ENCODE measurements around the gene LINC00237.
A peak's percentile ranks its signal among the peaks of the same experiment; 100 is the strongest.

Gene LINC00237

GRCh38 chr20:21126581-21126870, 20.4 kb upstream of the LINC00237 start:
- peak overlapping the region; percentile 89 for H3K4me3 ChIP-seq (ENCODE audit: low read depth, low read length)
- no peak for DNase-seq (ENCODE audit: low read depth)

- peak within 1 kb of the TSS; percentile 89 for H3K4me3 ChIP-seq (ENCODE audit: low read depth, low read length)
- peak; percentile 80 for DNase-seq (ENCODE audit: low read depth)
Measured at GRCh38 chr20:21125849-21126580, 19.9 kb upstream of the LINC00237 start, which contains the start of gene KIZ. Gene KIZ, plus strand, starts transcription at chr20:21126082. Its CDS starts 34 bp downstream, at chr20:21126116.

GRCh38 chr20:21125072-21125848, 19.1 kb upstream of the LINC00237 start:
- no peak for DNase-seq (ENCODE audit: low read depth)
- H3K4me3 ChIP-seq (ENCODE audit: low read depth, low read length): peak overlapping the region; percentile 89

- H3K4me3 ChIP-seq (ENCODE audit: low read depth, low read length): no peak overlapping the region
- no peak for DNase-seq (ENCODE audit: low read depth)
Measured at GRCh38 chr20:21124190-21124589, 18.0 kb upstream of the LINC00237 start.

- DNase-seq (ENCODE audit: low read depth): no peak
- no peak overlapping the region for H3K4me3 ChIP-seq (ENCODE audit: low read depth, low read length)
Measured at GRCh38 chr20:21118782-21119181, 12.6 kb upstream of the LINC00237 start.

GRCh38 chr20:21118138-21118537, 12.0 kb upstream of the LINC00237 start:
- DNase-seq (ENCODE audit: low read depth): no peak
- H3K4me3 ChIP-seq (ENCODE audit: low read depth, low read length): no peak overlapping the region

GRCh38 chr20:21117521-21117920, 11.4 kb upstream of the LINC00237 start:
- no peak overlapping the region for H3K4me3 ChIP-seq (ENCODE audit: low read depth, low read length)
- no peak for DNase-seq (ENCODE audit: low read depth)

GRCh38 chr20:21114584-21114983, 8.4 kb upstream of the LINC00237 start:
- DNase-seq (ENCODE audit: low read depth): no peak
- no peak overlapping the region for H3K4me3 ChIP-seq (ENCODE audit: low read depth, low read length)

GRCh38 chr20:21113697-21114096, 7.5 kb upstream of the LINC00237 start:
- DNase-seq (ENCODE audit: low read depth): no peak

GRCh38 chr20:21111416-21111815, 5.3 kb upstream of the LINC00237 start:
- H3K4me3 ChIP-seq (ENCODE audit: low read depth, low read length): no peak overlapping the region
- DNase-seq (ENCODE audit: low read depth): no peak

More at GRCh38 chr20:21113697-21114096, 7.5 kb upstream of the LINC00237 start:
- H3K4me3 ChIP-seq (ENCODE audit: low read depth, low read length): no peak overlapping the region

- no peak for DNase-seq (ENCODE audit: low read depth)
- H3K4me3 ChIP-seq (ENCODE audit: low read depth, low read length): no peak overlapping the region
Measured at GRCh38 chr20:21110811-21111210, 4.7 kb upstream of the LINC00237 start.

GRCh38 chr20:21109144-21109543, 3.0 kb upstream of the LINC00237 start:
- no peak for DNase-seq (ENCODE audit: low read depth)

GRCh38 chr20:21105429-21106170, 558 bp downstream of the LINC00237 start:
- DNase-seq (ENCODE audit: low read depth): no peak
- H3K4me3 ChIP-seq (ENCODE audit: low read depth, low read length): no peak overlapping the region

More at GRCh38 chr20:21109144-21109543, 3.0 kb upstream of the LINC00237 start:
- H3K4me3 ChIP-seq (ENCODE audit: low read depth, low read length): no peak overlapping the region

GRCh38 chr20:21104921-21105320, 1.2 kb downstream of the LINC00237 start:
- DNase-seq (ENCODE audit: low read depth): no peak
- no peak overlapping the region for H3K4me3 ChIP-seq (ENCODE audit: low read depth, low read length)

GRCh38 chr20:21104466-21104761, 1.7 kb downstream of the LINC00237 start:
- H3K4me3 ChIP-seq (ENCODE audit: low read depth, low read length): no peak overlapping the region
- DNase-seq (ENCODE audit: low read depth): no peak

- H3K4me3 ChIP-seq (ENCODE audit: low read depth, low read length): no peak overlapping the region
- DNase-seq (ENCODE audit: low read depth): no peak
Measured at GRCh38 chr20:21103582-21104465, 2.3 kb downstream of the LINC00237 start.

GRCh38 chr20:21102603-21103311, 3.4 kb downstream of the LINC00237 start:
- no peak overlapping the region for H3K4me3 ChIP-seq (ENCODE audit: low read depth, low read length)
- DNase-seq (ENCODE audit: low read depth): no peak

GRCh38 chr20:21101932-21102575, 4.1 kb downstream of the LINC00237 start:
- DNase-seq (ENCODE audit: low read depth): no peak
- H3K4me3 ChIP-seq (ENCODE audit: low read depth, low read length): no peak overlapping the region

All from skeletal muscle cell (primary cell).